HG03095 (cell line): ENCODE data around the gene CDK3.

Experiments used
- ATAC-seq: cut with Tn5 transposase; IDR thresholded peaks from one replicate; pipeline ENCODE4 v1.9.1; 2021; ENCODE audit warnings: moderate library complexity; ENCODE audit not compliant: unreplicated experiment

Gene CDK3

DNA sequence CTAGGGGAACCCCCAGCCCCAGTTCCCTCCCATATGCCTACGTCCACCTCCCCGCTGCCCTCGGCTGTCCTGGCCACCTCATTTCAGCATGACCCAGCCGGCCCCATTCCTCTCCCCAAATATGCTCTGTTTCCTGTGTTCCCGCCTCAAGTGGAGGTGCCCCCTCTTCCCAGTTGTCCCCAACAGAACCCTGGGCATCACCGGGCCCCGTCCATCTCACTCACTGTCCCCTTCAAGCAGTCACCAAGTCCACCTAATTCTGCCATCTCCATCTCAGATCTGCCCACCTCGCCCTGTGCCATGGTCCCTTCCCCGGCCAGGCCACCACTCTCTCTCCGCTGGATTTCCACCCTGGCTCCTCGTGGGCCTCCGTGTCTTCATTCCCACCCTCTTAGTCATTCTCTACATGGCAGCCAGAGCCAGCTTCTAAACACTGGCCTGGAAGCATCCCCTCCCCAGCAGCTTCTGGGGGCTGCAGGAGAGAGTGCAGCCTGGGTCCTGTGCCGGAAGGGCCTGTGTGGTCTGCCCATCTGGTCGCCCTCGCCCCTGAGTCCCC lies 12.8 kb downstream of the CDK3 start:
- ATAC-seq = no peak

DNA sequence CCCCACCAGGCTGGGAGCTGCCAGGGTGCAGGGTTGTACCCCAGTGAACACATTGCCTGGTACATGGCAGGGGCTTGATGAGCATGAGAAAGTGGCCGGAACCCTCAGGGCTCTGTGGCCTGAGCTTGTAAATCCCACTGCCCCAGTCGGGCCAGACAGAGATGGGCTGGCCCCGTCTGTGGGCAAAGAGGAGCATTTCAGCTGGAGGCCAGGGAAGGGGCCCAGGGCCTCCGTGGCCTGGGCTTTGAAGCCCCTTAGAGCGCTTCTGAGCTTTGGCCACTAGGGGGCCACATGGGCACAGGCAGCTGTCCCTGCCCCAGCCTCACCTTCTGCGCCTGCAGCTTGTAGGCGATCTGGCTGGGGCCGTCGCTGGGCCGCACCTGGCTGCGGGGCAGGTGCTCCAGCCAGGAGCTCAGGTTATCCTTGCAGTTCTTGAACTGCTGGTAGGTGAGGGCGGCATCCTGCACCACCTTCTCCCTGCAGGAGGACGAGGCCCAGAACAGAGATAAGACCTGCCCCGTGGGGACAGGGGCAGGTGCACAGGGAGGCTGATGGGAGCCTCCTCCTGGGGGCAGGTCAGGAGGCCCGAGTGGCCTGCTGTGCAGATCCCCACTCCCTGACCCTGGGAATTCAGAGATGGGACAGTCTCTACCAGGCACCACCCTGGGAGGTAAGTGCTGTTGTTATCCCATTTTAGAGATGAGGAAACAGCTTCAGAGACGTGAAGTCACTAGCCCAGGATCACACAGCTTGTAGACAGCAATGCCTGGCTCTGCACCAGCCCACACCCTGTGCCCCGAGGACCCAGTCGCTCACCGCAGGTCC lies 13.7 kb downstream of the CDK3 start:
- ATAC-seq = no peak

DNA sequence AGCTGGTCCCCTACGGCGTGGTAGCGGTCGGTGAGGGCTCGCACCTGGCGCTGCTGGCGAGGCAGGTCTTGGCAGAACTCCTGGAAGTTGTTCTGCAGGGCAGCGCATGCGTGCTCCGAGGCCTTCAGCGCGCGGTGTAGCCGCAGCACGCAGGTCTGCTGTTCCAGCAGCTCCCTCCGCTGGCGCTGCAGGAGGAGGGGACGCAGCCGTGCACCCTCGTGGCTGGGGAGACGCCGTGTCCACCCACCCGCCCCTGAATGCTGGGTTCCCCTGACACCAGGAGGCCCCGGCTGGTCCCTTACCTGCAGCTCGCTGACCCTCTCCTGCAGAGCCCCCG lies 14.2 kb downstream of the CDK3 start:
- ATAC-seq = no peak

DNA sequence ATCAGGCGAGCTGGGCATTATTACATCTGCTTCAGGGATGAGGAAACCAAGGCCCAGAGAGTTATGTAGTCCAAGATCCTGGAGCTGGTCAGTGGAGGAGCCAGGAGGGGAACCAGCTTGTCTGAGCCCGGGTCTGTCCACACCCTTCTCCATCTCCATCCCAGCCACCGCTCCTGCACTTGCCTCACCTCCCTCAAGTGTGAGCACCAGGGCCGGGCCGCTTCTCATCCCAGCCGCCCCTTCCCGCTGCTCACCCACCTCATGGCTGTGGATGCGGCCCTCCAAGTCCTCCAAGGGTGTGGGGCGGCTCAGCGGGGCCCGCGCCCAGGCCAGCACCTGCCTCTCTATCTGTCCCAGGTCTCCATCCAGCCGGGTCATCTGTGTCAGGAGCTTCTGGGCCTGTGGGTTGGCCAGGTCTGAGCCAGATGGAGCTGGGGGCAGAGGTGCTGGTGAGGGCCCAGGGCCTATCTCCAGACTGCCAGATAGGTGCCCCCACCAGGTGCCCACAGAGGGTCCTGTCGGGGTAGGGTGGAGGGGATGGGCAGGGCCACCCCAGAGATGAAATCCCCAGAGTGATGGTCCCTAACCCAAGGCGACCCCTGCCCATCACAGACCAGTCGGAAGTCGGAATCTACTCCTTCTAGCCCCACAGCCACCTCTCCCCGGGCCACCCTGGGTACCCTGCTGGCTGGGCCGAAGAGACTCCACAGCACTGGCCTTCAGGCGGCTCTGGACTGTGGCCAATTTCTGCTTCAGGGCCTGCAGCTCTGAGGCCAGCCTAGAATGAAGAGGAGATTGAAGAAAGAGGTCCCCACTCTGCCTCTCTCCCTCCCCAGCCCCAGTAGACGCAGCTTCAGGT lies 17.1 kb downstream of the CDK3 start:
- no peak for ATAC-seq

DNA sequence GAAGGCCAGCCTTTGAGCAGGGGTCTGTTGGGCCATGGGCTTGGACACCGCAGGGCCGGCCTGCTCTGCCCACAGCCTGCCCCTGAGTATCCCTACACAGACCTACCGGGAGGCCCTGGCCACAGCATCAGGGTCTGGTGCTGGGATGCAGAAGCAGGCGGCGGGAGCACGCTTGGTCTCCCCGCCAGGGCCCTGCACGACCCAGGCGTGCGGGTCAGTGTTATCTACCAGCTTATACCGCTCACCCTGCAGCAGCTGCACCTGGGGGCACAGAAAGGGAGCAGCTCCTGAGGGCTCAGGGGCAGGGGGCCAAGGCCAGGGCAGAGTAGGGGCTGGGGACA lies 17.7 kb downstream of the CDK3 start:
- no peak for ATAC-seq

DNA sequence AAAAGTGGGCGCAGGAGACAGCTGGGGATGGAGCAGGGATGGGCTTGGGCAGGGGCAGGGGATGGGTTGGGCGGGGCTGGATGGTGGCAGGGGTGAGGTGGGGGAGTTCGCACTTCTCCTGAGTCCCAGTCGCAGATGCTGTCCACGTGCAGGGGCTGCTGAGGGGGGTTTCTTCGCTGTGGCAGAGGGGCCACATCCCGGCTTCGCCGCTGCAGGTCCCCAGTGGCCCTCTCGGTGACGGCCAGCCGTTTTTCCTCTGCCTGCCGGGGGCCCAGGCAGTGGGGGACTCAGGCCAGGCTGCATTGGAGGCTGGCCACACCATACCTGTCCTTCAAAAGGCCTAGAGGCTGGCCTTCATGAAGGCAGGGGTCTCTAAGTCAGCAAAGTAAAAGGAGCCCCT lies 18.1 kb downstream of the CDK3 start:
- no peak for ATAC-seq

DNA sequence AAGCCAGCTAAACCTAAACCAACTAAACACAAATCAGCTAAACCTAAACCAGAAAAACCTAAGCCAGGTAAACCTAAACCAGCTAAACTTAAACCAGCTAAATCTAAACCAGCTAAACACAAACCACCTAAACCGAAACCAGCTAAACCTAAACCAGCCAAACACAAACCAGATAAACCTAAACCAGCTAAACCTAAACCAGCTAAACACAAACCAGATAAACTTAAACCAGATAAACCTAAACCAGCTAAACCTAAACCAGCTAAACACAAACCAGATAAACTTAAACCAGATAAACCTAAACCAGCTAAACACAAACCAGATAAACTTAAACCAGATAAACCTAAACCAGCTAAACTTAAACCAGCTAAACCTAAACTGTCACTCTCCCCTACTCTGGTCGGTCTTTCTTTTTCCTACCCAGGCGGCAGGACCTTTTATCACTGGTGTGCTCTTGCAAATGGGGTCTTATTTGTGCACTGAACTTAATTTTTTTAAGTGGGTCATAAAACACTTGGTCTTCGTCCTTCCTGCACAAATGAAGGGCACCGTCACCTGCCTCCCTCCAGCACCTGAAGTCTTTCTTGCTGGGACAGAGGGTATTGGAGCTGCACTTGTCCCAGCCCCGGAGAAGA lies 19.3 kb downstream of the CDK3 start:
- ATAC-seq = no peak

DNA sequence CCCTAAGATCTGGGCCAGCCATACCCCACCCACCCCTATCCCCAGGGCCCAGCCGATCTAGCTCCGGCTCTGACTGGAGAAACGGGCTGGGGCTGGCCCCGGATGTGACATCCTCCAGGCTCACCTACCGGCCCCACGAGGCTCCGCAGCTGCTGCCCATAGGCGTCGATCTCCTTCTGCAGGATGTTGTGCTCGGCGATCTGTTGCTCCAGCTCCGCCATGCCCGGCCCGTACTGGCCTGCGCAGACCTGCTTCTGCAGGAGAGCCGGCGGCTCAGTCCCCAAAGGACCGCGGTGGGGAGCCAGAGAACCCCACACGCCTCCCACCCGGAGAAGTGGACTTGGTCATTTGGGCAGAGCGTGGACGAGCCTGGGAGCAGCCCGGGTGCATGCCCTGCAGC lies 21.6 kb downstream of the CDK3 start:
- no peak for ATAC-seq

- ATAC-seq = no peak
Observed at GRCh38 chr17:76022973-76023899, 22.6 kb downstream of the CDK3 start.

GRCh38 chr17:76023900-76024237 lies 23.2 kb downstream of the CDK3 start:
- no peak for ATAC-seq

DNA sequence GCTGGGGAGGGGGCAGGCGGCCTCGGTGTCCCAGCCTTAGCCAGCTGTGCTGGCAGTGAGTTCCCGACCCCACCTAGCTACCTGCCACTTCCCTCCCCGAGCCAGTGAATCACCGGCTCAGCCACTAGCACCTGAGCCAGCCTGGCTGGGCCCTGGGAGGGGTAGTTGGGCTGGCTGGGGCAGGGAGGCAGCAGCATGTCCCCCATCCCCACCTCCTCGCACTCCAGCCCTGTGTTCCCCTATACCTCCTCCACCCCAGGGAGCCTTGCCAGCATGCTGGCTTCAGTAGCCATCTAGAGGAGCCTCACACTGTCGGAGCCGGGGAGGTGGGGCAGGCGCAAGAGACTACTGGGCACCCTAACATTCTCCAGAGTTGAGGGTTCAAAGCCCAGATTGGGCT lies 23.7 kb downstream of the CDK3 start:
- ATAC-seq = no peak

GRCh38 chr17:76025294-76025693 lies 24.6 kb downstream of the CDK3 start:
- no peak for ATAC-seq

DNA sequence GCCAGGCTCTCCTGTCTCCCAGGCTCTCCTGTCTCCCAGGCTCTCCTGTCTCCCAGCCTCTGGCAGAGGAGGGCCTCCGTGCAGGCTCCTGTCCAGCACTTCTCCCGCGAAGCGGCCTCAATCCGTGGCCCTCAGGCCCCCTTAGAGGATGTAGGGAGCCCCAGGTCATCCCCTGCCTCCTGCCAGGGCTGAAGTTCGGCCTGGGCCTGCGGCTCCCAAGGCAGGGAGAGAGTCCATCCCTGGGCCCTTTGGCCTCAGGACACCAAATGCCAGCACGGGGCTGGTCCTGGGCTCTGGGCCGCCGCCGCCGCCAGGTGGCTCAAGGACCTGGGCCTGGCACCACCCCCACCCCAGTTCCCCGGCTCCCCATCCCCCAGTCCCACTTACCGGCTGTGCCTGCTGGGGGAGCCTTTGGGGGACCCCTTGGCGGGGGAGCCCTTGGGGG lies 26.1 kb downstream of the CDK3 start:
- no peak for ATAC-seq

GRCh38 chr17:76027159-76027839 lies 26.6 kb downstream of the CDK3 start, which contains the start of gene EVPL:
Gene EVPL (minus strand): TSS chr17:76027306. CDS start chr17:76027198, 108 bp downstream.
- no peak for ATAC-seq

GRCh38 chr17:76032073-76032779 lies 31.6 kb downstream of the CDK3 start:
- ATAC-seq = no peak

DNA sequence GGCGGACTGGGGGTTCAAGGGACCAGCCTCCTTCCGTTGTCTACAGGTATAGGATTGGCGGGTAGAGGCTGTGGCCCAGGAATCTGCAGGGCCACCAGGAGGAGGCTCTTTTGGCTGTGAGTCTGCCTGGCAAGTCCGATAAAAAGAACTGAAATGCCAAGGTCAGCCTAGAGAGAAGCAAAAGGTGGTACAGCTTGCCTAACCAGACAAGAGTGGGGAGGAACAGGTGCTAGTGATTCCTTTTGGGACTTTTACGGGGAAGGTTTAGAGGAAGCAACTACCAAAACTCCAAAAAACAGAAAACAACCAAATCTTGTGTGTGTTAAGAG lies 32.1 kb downstream of the CDK3 start:
- no peak for ATAC-seq

- ATAC-seq = no peak
Observed at GRCh38 chr17:76033139-76033538, 32.5 kb downstream of the CDK3 start.

- ATAC-seq = no peak
Observed at GRCh38 chr17:76034428-76035350, 34.0 kb downstream of the CDK3 start.
